Fibroblast of the aortic adventitia (primary cell): ENCODE measurements around the gene CPA4. TPM values are rescaled to one million over a fixed set of nuclear protein-coding genes. Genes with fewer than 3 reads are reported as not detected.
A peak's percentile ranks its signal among the peaks of the same experiment; 100 is the strongest.

Experiments
- DNase-seq: peaks from one replicate; pipeline ENCODE4 v3.0.0-alpha.2; 2010; ENCODE audit warnings: low read depth
- H3K4me3 ChIP-seq: 2 replicates; pipeline ENCODE4 v1.5.1; 2011; ENCODE audit warnings: low read depth, mild to moderate bottlenecking, control low read depth, low read length, moderate library complexity
- CTCF ChIP-seq: IDR thresholded peaks from 2 replicates; pipeline ENCODE4 v1.5.1; 2011; ENCODE audit warnings: mild to moderate bottlenecking, low read length, control low read depth, inconsistent platforms; ENCODE audit not compliant: insufficient read depth
- total RNA-seq: library from RNA; depleted of rRNA; stranded (reverse); fragments of >200 nt; gene quantifications from 2 replicates; pipeline ENCODE4 v1.2.3, GENCODE V29; 2012; ENCODE audit warnings: low replicate concordance

Gene CPA4
- total RNA-seq, 1 donor: 7.7 TPM

GRCh38 chr7:130272381-130273080 is 20.4 kb upstream of the CPA4 start:
- H3K4me3 ChIP-seq: no peak overlapping the region
- no peak for DNase-seq
- no peak for TF ChIP-seq CTCF

DNA sequence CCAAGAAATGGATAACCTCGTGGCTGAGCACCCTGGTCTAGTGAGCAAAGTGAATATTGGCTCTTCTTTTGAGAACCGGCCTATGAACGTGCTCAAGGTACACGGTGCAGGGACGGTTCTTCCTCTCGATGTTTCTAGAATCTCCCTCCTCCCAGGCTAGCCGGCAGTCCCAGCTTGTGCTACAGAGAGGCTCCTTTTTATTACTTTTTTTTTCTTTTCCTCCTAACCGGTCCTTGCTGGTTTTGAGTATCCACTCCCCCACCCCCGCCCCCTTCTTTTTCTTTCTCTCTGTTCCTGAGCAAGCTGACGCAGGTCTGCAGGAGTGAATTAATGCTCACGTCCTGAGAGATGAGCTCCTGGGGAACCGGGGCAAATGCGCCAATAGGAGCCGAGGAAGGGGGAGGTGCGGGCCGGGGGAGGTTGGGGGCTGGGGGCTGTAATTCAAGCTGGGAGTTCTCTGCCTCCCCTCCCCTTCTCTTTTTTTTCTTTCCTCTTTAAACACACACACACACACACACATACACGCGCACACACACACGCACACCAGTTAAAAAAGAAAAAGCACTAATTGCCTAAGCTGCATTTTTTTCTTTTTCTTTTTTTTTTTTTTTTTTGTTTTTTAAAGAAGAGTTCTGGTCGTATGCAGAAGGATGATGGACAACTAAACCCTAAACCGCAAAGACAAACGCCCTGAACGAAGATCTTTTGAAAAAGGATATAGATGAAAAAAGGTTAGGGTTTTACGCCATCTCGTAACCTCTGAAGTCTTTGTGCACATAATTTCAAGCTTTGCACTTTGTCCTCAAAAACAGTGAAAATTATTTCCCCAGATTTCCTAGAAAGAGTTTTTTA is 19.7 kb upstream of the CPA4 start:
- no peak for DNase-seq
- H3K4me3 ChIP-seq: no peak overlapping the region
- no peak for TF ChIP-seq CTCF

GRCh38 chr7:130273933-130274255 is 19.1 kb upstream of the CPA4 start:
- H3K4me3 ChIP-seq: no peak overlapping the region
- TF ChIP-seq CTCF: no peak
- DNase-seq: peak; percentile 82

DNA sequence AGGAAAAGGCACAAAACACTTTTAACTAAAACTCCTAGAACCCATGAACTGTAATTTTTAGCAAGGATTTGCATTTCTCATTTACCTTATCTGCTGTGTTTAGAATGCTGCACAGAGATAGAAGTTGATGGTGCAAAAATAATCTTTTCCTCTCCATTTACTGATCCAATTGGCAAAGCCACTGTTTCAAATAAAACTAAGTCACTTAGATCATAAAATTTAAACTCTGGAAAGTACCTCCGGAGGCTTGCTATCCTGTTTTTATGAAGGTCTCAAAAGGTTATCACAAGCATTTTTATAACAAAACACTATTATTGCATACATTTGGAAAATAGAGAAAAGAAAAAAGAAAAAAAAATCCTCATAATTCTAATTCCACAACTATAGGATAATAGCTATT is 18.7 kb upstream of the CPA4 start:
- DNase-seq: no peak
- TF ChIP-seq CTCF: no peak
- H3K4me3 ChIP-seq: no peak overlapping the region

- DNase-seq: no peak
- no peak overlapping the region for H3K4me3 ChIP-seq
- no peak for TF ChIP-seq CTCF
Observed at GRCh38 chr7:130274983-130275591, 17.9 kb upstream of the CPA4 start.

- no peak overlapping the region for H3K4me3 ChIP-seq
- no peak for DNase-seq
- no peak for TF ChIP-seq CTCF
Observed at GRCh38 chr7:130275826-130276297, 17.1 kb upstream of the CPA4 start.
